Measurements from ENCODE around the gene GUCD1.

DNA sequence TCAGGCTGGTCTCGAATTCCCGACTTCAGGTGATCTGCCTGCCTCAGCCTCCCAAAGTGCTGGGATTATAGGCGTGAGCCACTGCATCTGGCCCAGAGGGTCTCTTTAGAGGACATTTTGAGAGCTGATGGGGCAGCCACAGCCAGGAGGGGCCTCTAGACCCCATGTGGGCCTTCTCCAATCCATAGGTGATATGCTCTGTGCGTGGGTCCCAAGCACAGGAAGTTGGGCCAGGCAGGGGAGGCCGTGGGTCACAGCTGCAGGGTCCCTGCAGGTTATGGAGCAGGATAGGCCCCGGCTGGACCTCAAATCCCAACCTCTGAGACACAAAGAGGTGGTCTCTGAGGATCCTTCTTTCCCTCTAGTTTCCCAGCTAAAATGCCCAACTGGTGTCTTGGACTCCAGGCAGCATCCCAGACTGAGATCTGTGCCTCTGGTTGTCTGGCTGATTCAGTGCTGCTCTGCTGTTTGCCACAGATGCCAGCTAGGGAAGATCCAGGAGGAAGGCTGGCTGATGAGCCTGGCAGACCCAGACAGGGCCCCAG is 36.4 kb upstream of the GUCD1 start:
- TF ChIP-seq POLR2A (IDR thresholded peaks at IDR 0.05; ENCODE audit: low read depth, low read length) = no peak
- TF ChIP-seq POLR2AphosphoS5 (IDR thresholded peaks at IDR 0.05; ENCODE audit: low read depth, low read length) = no peak
- no peak for TF ChIP-seq TAF1 (IDR thresholded peaks at IDR 0.05; ENCODE audit: low read depth, low read length)
- no peak for TF ChIP-seq POU2F2 (IDR thresholded peaks at IDR 0.05; ENCODE audit: low read depth, low read length)
- TF ChIP-seq PAX5 (IDR thresholded peaks at IDR 0.05; ENCODE audit: insufficient read depth, low read length, severe bottlenecking) = no peak

Data from GM12891 (cell line).